Ureter (tissue), 1 donor: ENCODE measurements around the gene IFNL4. TPM values are rescaled to one million over a fixed set of nuclear protein-coding genes. Genes with fewer than 3 reads are reported as not detected.
"Not testable (repeated sequence)": the region's sequence is repeated elsewhere in the genome, so short reads cannot be mapped to it uniquely, and the experiment has no call there.

Experiments
- DNase-seq: peaks from one replicate; pipeline ENCODE4 v3.0.0-alpha.2; 2020; ENCODE audit warnings: low spot score
- total RNA-seq: library from RNA; stranded (reverse); gene quantifications from one replicate; pipeline ENCODE4 v1.2.4, GENCODE V29; 2023
- donor health status: DM: yes; HTN: yes; CAD: no.

IFNL4 gene
- not detected for total RNA-seq

GRCh38 chr19:39248806-39249205 is at the start of gene IFNL4:
Gene IFNL4, minus strand, starts transcription at chr19:39248856.
- no peak for DNase-seq

GRCh38 chr19:39297931-39298634 is 49.4 kb upstream of the IFNL4 start:
- DNase-seq = no peak

- DNase-seq = no peak
Measured at GRCh38 chr19:39296906-39297305, 48.2 kb upstream of the IFNL4 start.

- DNase-seq = no peak
Measured at GRCh38 chr19:39296055-39296645, 47.5 kb upstream of the IFNL4 start, which contains the start of gene IFNL1. Gene IFNL1, plus strand, starts transcription at chr19:39296407. Its CDS starts 15 bp downstream, at chr19:39296422.

GRCh38 chr19:39293394-39293793 is 44.7 kb upstream of the IFNL4 start:
- no peak for DNase-seq

GRCh38 chr19:39284032-39284431 is 35.4 kb upstream of the IFNL4 start:
- DNase-seq = no peak

GRCh38 chr19:39282021-39282420 is 33.4 kb upstream of the IFNL4 start:
- DNase-seq = no peak

- no peak for DNase-seq
Measured at GRCh38 chr19:39277598-39277997, 28.9 kb upstream of the IFNL4 start.

GRCh38 chr19:39276740-39277139 is 28.1 kb upstream of the IFNL4 start:
- no peak for DNase-seq

- DNase-seq = no peak
Measured at GRCh38 chr19:39275578-39275977, 26.9 kb upstream of the IFNL4 start.

GRCh38 chr19:39273859-39274258 is 25.2 kb upstream of the IFNL4 start:
- DNase-seq = not testable (repeated sequence)

GRCh38 chr19:39270036-39270871 is 21.6 kb upstream of the IFNL4 start:
- DNase-seq = no peak

GRCh38 chr19:39269369-39269768 is 20.7 kb upstream of the IFNL4 start:
- not testable (repeated sequence) for DNase-seq

- not testable (repeated sequence) for DNase-seq
Measured at GRCh38 chr19:39268531-39269223, 20.0 kb upstream of the IFNL4 start.

- not testable (repeated sequence) for DNase-seq
Measured at GRCh38 chr19:39268085-39268484, 19.4 kb upstream of the IFNL4 start, which contains the start of gene IFNL2. Gene IFNL2, plus strand, starts transcription at chr19:39268396. Its CDS starts 173 bp downstream, at chr19:39268569.

- DNase-seq = no peak
Measured at GRCh38 chr19:39265321-39265916, 16.8 kb upstream of the IFNL4 start.

- no peak for DNase-seq
Measured at GRCh38 chr19:39264306-39265290, 15.9 kb upstream of the IFNL4 start.

GRCh38 chr19:39263912-39264305 is 15.3 kb upstream of the IFNL4 start:
- no peak for DNase-seq

- no peak for DNase-seq
Measured at GRCh38 chr19:39262496-39262895, 13.8 kb upstream of the IFNL4 start.

GRCh38 chr19:39261704-39262103 is 13.0 kb upstream of the IFNL4 start:
- no peak for DNase-seq
